Measurements from ENCODE around the gene ST3GAL5.

DNA sequence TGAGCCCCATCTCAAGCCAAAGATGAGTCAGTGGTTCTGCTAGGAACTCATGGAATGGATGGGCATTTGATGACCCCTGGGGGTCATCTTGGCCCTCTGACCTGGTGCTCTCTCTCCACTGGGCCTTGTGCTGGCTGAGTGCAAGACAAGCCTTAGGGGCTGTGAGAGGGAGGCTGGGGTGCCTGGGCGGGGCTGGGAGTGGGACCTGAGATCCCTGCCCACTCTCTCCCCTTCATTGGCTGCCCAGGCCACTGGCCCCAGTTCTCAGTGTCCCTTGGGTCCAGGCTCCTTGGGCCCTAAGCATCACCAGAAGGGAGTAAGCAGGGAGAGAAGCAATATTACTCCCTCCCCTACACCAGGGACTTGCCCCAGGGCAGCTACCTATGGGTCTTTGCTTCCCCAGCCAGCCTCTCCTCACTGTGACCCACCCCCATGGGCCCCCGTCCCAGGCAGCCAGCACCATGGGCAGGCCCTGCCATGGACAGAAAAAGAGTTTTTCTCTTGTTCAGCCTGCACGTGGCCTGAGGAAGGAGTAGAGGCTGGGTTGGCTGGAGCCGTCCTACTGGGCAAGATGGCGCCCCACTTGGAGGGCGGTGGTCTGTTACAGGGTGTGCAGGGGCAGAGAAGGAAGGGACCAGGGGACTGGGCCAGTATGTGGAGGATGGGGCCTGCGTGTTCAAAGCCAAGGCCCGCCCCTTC, 101.4 kb downstream of the ST3GAL5 start:
- no peak for TF ChIP-seq POLR2A (IDR thresholded peaks at IDR 0.05)
- no peak for TF ChIP-seq CTCF (IDR thresholded peaks at IDR 0.05)
